GM12874 (cell line): ENCODE results near the gene GALNT2.

Experiments used
- CTCF ChIP-seq: IDR thresholded peaks from 2 replicates; pipeline ENCODE4 v1.5.1; 2011; ENCODE audit warnings: low read depth, mild to moderate bottlenecking, control low read depth, low read length, moderate library complexity; ENCODE audit not compliant: insufficient read depth

The GALNT2 gene

GRCh38 chr1:230066466-230067404 lies at the start of gene GALNT2:
Gene GALNT2, plus strand, starts transcription at chr1:230067238. Its CDS starts 43 bp downstream, at chr1:230067281.
- TF ChIP-seq CTCF = no peak

GRCh38 chr1:230020451-230020850 lies 46.6 kb upstream of the GALNT2 start:
- TF ChIP-seq CTCF = no peak

- TF ChIP-seq CTCF = no peak
Measured at GRCh38 chr1:230022666-230023380, 44.2 kb upstream of the GALNT2 start.

- no peak for TF ChIP-seq CTCF
Measured at GRCh38 chr1:230025686-230026085, 41.4 kb upstream of the GALNT2 start.

GRCh38 chr1:230026139-230026538 lies 40.9 kb upstream of the GALNT2 start:
- TF ChIP-seq CTCF = no peak

GRCh38 chr1:230026572-230026971 lies 40.5 kb upstream of the GALNT2 start:
- no peak for TF ChIP-seq CTCF

- TF ChIP-seq CTCF = no peak
Measured at GRCh38 chr1:230028602-230029223, 38.3 kb upstream of the GALNT2 start.
